Measurements from ENCODE around the gene LIMCH1. TPM values are rescaled to one million over a fixed set of nuclear protein-coding genes. Genes with fewer than 3 reads are reported as not detected.
"Not testable (repeated sequence)": the region's sequence is repeated elsewhere in the genome, so short reads cannot be mapped to it uniquely, and the experiment has no call there.

LIMCH1 gene
- total RNA-seq, 1 donor from 2014 or later = 9.8 TPM

- DNase-seq (ENCODE audit: low spot score) = no peak
- no peak overlapping the region for H3K9ac ChIP-seq
- no peaks in the 10 kb centered on the region for H4K20me1 ChIP-seq (ENCODE audit: low read depth)
- H3K4me3 ChIP-seq = no peak overlapping the region
- Mint-ChIP-seq H3K9me3 (no peaks in the 10 kb centered on the region), H3K27me3 (ENCODE audit: insufficient read depth, low read depth) (no peaks in the 10 kb centered on the region), H3K27ac (no peak overlapping the region), H3K36me3 (no peaks in the 10 kb centered on the region), H3K4me3 (no peak overlapping the region), H3K4me1 (peaks cover 24% of the 10 kb centered on the region)
- H3K27ac ChIP-seq = no peak overlapping the region
- H3K9me3 ChIP-seq (ENCODE audit: low read depth) = no peaks in the 10 kb centered on the region
- H3K27me3 ChIP-seq = peaks cover 5% of the 10 kb centered on the region
- H3K4me1 ChIP-seq = peaks cover 25% of the 10 kb centered on the region
- H3K36me3 ChIP-seq = no peaks in the 10 kb centered on the region
- H3F3A ChIP-seq (ENCODE audit: low read depth) = peaks cover 10% of the 10 kb centered on the region
- H3K4me2 ChIP-seq = no peak overlapping the region
- H3K79me2 ChIP-seq (ENCODE audit: low read depth) = no peaks in the 10 kb centered on the region
- no peak overlapping the region for H2AFZ ChIP-seq (replicated peaks)
- TF ChIP-seq EZH2phosphoT487 (IDR thresholded peaks at IDR 0.05) (no peak), EZH2 (IDR thresholded peaks at IDR 0.05) (no peak), CTCF (IDR thresholded peaks at IDR 0.05) (no peak)
Observed at GRCh38 chr4:41640906-41641305, 102.9 kb downstream of the LIMCH1 start.

- H3K27me3 ChIP-seq; H3K79me2 ChIP-seq (ENCODE audit: low read depth); H3K4me3 Mint-ChIP-seq; H2AFZ ChIP-seq (replicated peaks); DNase-seq (ENCODE audit: low spot score); H3K27ac Mint-ChIP-seq; H3K9me3 Mint-ChIP-seq; H3K4me2 ChIP-seq; H3K4me3 ChIP-seq; H4K20me1 ChIP-seq (ENCODE audit: low read depth); H3K27ac ChIP-seq; H3K36me3 Mint-ChIP-seq; H3K27me3 Mint-ChIP-seq (ENCODE audit: insufficient read depth, low read depth); H3K9ac ChIP-seq; H3K9me3 ChIP-seq (ENCODE audit: low read depth); H3K36me3 ChIP-seq: not testable (repeated sequence)
- H3K4me1 Mint-ChIP-seq = peaks cover 24% of the 10 kb centered on the region
- peaks cover 25% of the 10 kb centered on the region for H3K4me1 ChIP-seq
- H3F3A ChIP-seq (ENCODE audit: low read depth) = peaks cover 10% of the 10 kb centered on the region
Observed at GRCh38 chr4:41642746-41643145, 104.8 kb downstream of the LIMCH1 start.

GRCh38 chr4:41643331-41643730 lies 105.4 kb downstream of the LIMCH1 start:
- Histone ChIP-seq H3K4me2 (no peak overlapping the region), H3K79me2 (ENCODE audit: low read depth) (no peaks in the 10 kb centered on the region), H4K20me1 (ENCODE audit: low read depth) (no peaks in the 10 kb centered on the region), H3K4me1 (peaks cover 25% of the 10 kb centered on the region), H3K27me3 (peaks cover 5% of the 10 kb centered on the region), H3K27ac (no peak overlapping the region), H3K9me3 (ENCODE audit: low read depth) (no peaks in the 10 kb centered on the region), H3F3A (ENCODE audit: low read depth) (peaks cover 10% of the 10 kb centered on the region), H3K9ac (no peak overlapping the region), H3K4me3 (no peak overlapping the region), H3K36me3 (no peaks in the 10 kb centered on the region), H2AFZ (replicated peaks) (no peak overlapping the region)
- Mint-ChIP-seq H3K36me3 (no peaks in the 10 kb centered on the region), H3K27me3 (ENCODE audit: insufficient read depth, low read depth) (no peaks in the 10 kb centered on the region), H3K9me3 (no peaks in the 10 kb centered on the region), H3K27ac (no peak overlapping the region), H3K4me3 (no peak overlapping the region), H3K4me1 (peaks cover 24% of the 10 kb centered on the region)
- no peak for TF ChIP-seq EZH2phosphoT487 (IDR thresholded peaks at IDR 0.05)
- no peak for TF ChIP-seq EZH2 (IDR thresholded peaks at IDR 0.05)
- no peak for TF ChIP-seq CTCF (IDR thresholded peaks at IDR 0.05)
- DNase-seq (ENCODE audit: low spot score) = no peak

- no peak overlapping the region for H3K9ac ChIP-seq
- Mint-ChIP-seq H3K36me3 (no peaks in the 10 kb centered on the region), H3K27me3 (ENCODE audit: insufficient read depth, low read depth) (no peaks in the 10 kb centered on the region), H3K27ac (no peak overlapping the region), H3K4me3 (peak overlapping the region; percentile 73), H3K9me3 (no peaks in the 10 kb centered on the region), H3K4me1 (peaks cover 19% of the 10 kb centered on the region)
- H3K36me3 ChIP-seq = no peaks in the 10 kb centered on the region
- TF ChIP-seq CTCF (IDR thresholded peaks at IDR 0.05) (peak; percentile 96), EZH2 (IDR thresholded peaks at IDR 0.05) (no peak), EZH2phosphoT487 (IDR thresholded peaks at IDR 0.05) (no peak)
- no peak overlapping the region for H3K27ac ChIP-seq
- H3F3A ChIP-seq (ENCODE audit: low read depth) = peaks cover 10% of the 10 kb centered on the region
- no peaks in the 10 kb centered on the region for H4K20me1 ChIP-seq (ENCODE audit: low read depth)
- no peaks in the 10 kb centered on the region for H3K79me2 ChIP-seq (ENCODE audit: low read depth)
- H3K27me3 ChIP-seq = peaks cover 5% of the 10 kb centered on the region
- H3K9me3 ChIP-seq (ENCODE audit: low read depth) = no peaks in the 10 kb centered on the region
- H3K4me2 ChIP-seq = peak overlapping the region; percentile 74
- H3K4me1 ChIP-seq = peaks cover 22% of the 10 kb centered on the region
- peak; percentile 92 for DNase-seq (ENCODE audit: low spot score)
- peak overlapping the region; percentile 96 for H2AFZ ChIP-seq (replicated peaks)
- peak overlapping the region; percentile 27 for H3K4me3 ChIP-seq
Observed at GRCh38 chr4:41644288-41644914, 106.4 kb downstream of the LIMCH1 start.
